DMS114 treated with DMSO at 0.1 percent for 48 hours (cell line): Measurements from ENCODE around the gene TADA3.
"Not testable (repeated sequence)": the region's sequence is repeated elsewhere in the genome, so short reads cannot be mapped to it uniquely, and the experiment has no call there.

Experiments used
- DNase-seq: peaks from one replicate; lab custom pipeline; 2025; ENCODE audit not compliant: unreplicated experiment; lab: John Stamatoyannopoulos, UW

Gene TADA3

GRCh38 chr3:9785602-9786001 lies 6.7 kb downstream of the TADA3 start:
- DNase-seq = no peak

GRCh38 chr3:9784965-9785364 lies 7.3 kb downstream of the TADA3 start:
- no peak for DNase-seq

GRCh38 chr3:9783954-9784353 lies 8.3 kb downstream of the TADA3 start:
- no peak for DNase-seq

- no peak for DNase-seq
These were observed 9.5 kb downstream of the TADA3 start for GRCh38 chr3:9782770-9783169.

GRCh38 chr3:9781978-9782603 lies 10.2 kb downstream of the TADA3 start:
- DNase-seq = no peak

- DNase-seq = no peak
These were observed 10.7 kb downstream of the TADA3 start for GRCh38 chr3:9781551-9781950.

GRCh38 chr3:9780910-9781309 lies 11.4 kb downstream of the TADA3 start:
- no peak for DNase-seq

GRCh38 chr3:9780458-9780812 lies 11.8 kb downstream of the TADA3 start:
- no peak for DNase-seq

- no peak for DNase-seq
These were observed 12.4 kb downstream of the TADA3 start for GRCh38 chr3:9779721-9780457.

- DNase-seq = no peak
These were observed 13.1 kb downstream of the TADA3 start for GRCh38 chr3:9779075-9779593.

- DNase-seq = no peak
These were observed 13.9 kb downstream of the TADA3 start for GRCh38 chr3:9778143-9779074.

- DNase-seq = no peak
These were observed 14.6 kb downstream of the TADA3 start for GRCh38 chr3:9777694-9778021.

- DNase-seq = no peak
These were observed 15.2 kb downstream of the TADA3 start for GRCh38 chr3:9776896-9777693.

- not testable (repeated sequence) for DNase-seq
These were observed 21.3 kb downstream of the TADA3 start for GRCh38 chr3:9771007-9771406.

- DNase-seq = no peak
These were observed 21.9 kb downstream of the TADA3 start for GRCh38 chr3:9770276-9770812.

GRCh38 chr3:9769426-9770275 lies 22.6 kb downstream of the TADA3 start, which contains the start of gene CAMK1:
Gene CAMK1 (minus strand): TSS chr3:9769947. CDS start chr3:9767749, 2,198 bp downstream.
- no peak for DNase-seq

GRCh38 chr3:9769012-9769411 lies 23.3 kb downstream of the TADA3 start:
- DNase-seq = no peak

- DNase-seq = no peak
These were observed 24.0 kb downstream of the TADA3 start for GRCh38 chr3:9768141-9768775.

GRCh38 chr3:9767418-9767817 lies 24.9 kb downstream of the TADA3 start:
- no peak for DNase-seq
